Activated CD8-positive, alpha-beta T cell treated with anti-CD3 and anti-CD28 coated beads, Interleukin-2, amount 10 ng/mL, durations not matched to agents 7 days and 5 days (primary cell): ENCODE results near the gene NKD2. TPM values are rescaled to one million over a fixed set of nuclear protein-coding genes. Genes with fewer than 3 reads are reported as not detected.

Experiments
- ATAC-seq: fragments of 150-1000 bp; cut with Tn5 transposase; one replicate; pipeline ENCODE4 v1.10.0; 2021; ENCODE audit warnings: moderate library complexity
- CTCF ChIA-PET: fragments of 350-600 bp; sonication (Branson Sonifier 250); formaldehyde crosslinking; loops from one replicate; lab custom pipeline; 2021; ENCODE audit warnings: antibody characterized with exemption; lab: Charles Lee
- POLR2A ChIA-PET: fragments of 350-600 bp; sonication (Branson Sonifier 250); formaldehyde crosslinking; loops from one replicate; lab custom pipeline; 2021; ENCODE audit warnings: antibody characterized with exemption; lab: Charles Lee
- DNase-seq: peaks from one replicate; pipeline ENCODE4 v3.0.0-alpha.2; 2020
- H3K27ac Mint-ChIP-seq: one replicate; pipeline ENCODE4 v1.8.0; 2021; ENCODE audit warnings: mild to moderate bottlenecking, mixed read lengths
- H3K27me3 Mint-ChIP-seq: one replicate; pipeline ENCODE4 v1.8.0; 2021; ENCODE audit warnings: low read depth, mixed read lengths
- H3K36me3 Mint-ChIP-seq: one replicate; pipeline ENCODE4 v1.8.0; 2021; ENCODE audit warnings: low read depth, mixed read lengths
- H3K4me1 Mint-ChIP-seq: one replicate; pipeline ENCODE4 v1.8.0; 2021; ENCODE audit warnings: low read depth, mixed read lengths
- H3K4me3 Mint-ChIP-seq: one replicate; pipeline ENCODE4 v1.8.0; 2021; ENCODE audit warnings: mild to moderate bottlenecking, mixed read lengths
- H3K9me3 Mint-ChIP-seq: one replicate; pipeline ENCODE4 v1.8.0; 2022; ENCODE audit warnings: mixed read lengths; ENCODE audit not compliant: insufficient read depth
- total RNA-seq, 2 experiments: library from RNA; stranded (reverse); gene quantifications; one replicate each; pipeline ENCODE4 v1.2.3, GENCODE V29; 2021

The NKD2 gene
- total RNA-seq, 2 experiments from 2014 or later, result 1.3 to 3.2 TPM

DNA sequence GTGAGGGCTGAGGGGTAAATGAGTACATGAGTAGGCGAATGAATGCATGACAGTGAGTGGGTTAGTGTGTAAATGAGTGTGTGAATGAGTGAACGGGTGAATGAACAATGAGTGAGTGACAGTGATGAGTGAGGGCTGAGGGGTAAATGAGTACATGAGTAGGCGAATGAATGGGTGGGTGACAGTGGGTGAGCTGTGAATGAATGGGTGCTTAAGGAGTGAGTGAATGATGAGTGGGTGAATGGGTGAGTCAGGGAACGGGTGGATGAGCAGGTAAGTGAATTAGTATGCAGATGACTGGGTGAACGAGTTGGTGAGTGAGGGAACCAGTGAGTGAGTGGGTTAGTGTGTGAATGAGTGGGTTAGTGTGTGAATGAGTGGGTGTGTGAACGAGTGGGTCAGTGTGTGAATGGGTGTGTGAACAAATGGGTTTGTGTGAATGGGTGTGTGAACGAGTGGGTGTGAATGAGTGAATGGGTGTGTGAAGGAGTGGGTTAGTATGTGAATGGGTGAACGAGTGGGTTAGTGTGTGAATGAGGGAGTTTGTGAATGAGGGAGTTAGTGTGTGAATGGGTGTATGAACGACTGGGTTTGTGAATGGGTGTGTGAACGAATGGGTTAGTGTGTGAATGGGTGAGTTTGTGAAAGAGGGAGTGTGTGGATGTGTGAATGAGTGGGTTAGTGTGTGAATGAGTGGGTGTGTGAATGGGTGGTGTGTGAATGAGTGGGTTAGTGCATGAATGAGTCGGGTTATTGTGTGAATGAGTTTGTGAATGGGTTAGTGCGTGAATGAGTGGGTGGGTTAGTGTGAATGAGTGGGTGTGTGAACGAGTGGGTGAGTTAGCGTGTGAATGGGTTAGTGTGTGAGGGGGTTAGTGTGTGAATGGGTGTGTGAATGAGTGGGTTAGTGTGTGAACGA is 32.9 kb downstream of the NKD2 start:
- H3K27me3 Mint-ChIP-seq, result no peaks in the 10 kb centered on the region
- no peaks in the 10 kb centered on the region for H3K4me1 Mint-ChIP-seq
- H3K9me3 Mint-ChIP-seq, result peaks cover 6% of the 10 kb centered on the region
- no peaks in the 10 kb centered on the region for H3K36me3 Mint-ChIP-seq
- no peak for ATAC-seq
- ChIA-PET CTCF (no interaction called here), POLR2A (no interaction called here)
- no peak overlapping the region for H3K27ac Mint-ChIP-seq
- no peak for DNase-seq
- no peak overlapping the region for H3K4me3 Mint-ChIP-seq

DNA sequence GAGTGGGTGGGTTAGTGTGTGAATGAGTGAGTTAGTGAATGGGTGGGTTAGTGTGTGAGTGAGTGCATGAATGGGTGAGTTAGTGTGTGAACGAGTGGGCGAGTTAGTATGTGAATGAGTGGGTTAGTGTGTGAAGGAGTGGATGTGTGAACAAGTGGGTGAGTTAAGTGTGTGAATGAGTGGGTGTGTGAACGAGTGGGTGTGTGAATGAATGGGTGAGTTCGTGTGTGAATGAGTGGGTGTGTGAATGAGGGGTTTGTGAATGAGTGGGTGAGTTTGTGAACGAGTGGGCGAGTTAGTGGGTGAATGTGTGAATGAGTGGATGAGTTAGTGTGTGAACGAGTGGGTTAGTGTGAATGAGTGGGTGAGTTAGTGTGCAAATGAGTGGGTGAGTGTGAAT is 34.0 kb downstream of the NKD2 start:
- no peak overlapping the region for H3K4me3 Mint-ChIP-seq
- POLR2A ChIA-PET, result no interaction called here
- no peak overlapping the region for H3K27ac Mint-ChIP-seq
- no peaks in the 10 kb centered on the region for H3K4me1 Mint-ChIP-seq
- H3K27me3 Mint-ChIP-seq, result no peaks in the 10 kb centered on the region
- no peak for ATAC-seq
- no peaks in the 10 kb centered on the region for H3K36me3 Mint-ChIP-seq
- CTCF ChIA-PET, result no interaction called here
- DNase-seq, result no peak
- H3K9me3 Mint-ChIP-seq, result peaks cover 6% of the 10 kb centered on the region

- ChIA-PET CTCF (no interaction called here), POLR2A (no interaction called here)
- no peak overlapping the region for H3K4me3 Mint-ChIP-seq
These were observed 34.7 kb downstream of the NKD2 start for GRCh38 chr5:1043327-1043726.

GRCh38 chr5:1044117-1044516 is 35.5 kb downstream of the NKD2 start:
- no peak for ATAC-seq
- ChIA-PET CTCF (no interaction called here), POLR2A (no interaction called here)
- H3K36me3 Mint-ChIP-seq, result no peaks in the 10 kb centered on the region
- DNase-seq, result no peak
- H3K27me3 Mint-ChIP-seq, result no peaks in the 10 kb centered on the region
- H3K27ac Mint-ChIP-seq, result no peak overlapping the region
- no peak overlapping the region for H3K4me3 Mint-ChIP-seq
- peaks cover 6% of the 10 kb centered on the region for H3K9me3 Mint-ChIP-seq
- H3K4me1 Mint-ChIP-seq, result no peaks in the 10 kb centered on the region

More at GRCh38 chr5:1043327-1043726, 34.7 kb downstream of the NKD2 start:
- Mint-ChIP-seq H3K27me3 (no peaks in the 10 kb centered on the region), H3K36me3 (no peaks in the 10 kb centered on the region), H3K4me1 (no peaks in the 10 kb centered on the region), H3K27ac (no peak overlapping the region), H3K9me3 (peaks cover 6% of the 10 kb centered on the region)
- DNase-seq (no peak), ATAC-seq (no peak)

DNA sequence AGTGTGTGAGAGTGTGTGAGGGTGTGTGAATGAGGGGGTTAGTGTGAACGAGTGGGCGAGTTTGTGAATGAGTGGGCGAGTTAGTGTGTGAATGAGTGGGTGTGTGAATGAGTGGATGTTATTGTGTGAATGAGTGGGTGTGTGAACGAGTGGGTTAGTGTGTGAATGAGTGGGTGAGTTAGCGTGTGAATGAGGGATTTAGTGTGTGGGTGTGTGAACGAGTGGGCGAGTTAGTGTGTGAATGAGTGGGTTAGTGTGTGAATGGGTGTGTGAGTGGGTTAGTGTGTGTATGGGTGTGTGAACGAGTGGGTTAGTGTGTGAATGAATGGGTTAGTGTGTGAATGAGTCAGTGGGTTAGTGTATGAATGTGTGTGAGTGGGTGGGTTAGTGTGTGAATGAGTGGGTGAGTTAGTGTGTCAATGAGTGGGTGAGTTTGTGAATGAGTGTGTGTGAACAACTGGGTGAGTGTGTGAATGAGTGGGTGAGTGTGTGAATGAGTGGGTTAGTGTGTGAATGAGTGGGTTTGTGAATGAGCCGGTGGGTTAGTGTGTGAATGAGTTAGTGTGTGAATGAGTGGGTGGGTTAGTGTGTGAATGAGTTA is 37.5 kb downstream of the NKD2 start:
- H3K9me3 Mint-ChIP-seq, result peaks cover 6% of the 10 kb centered on the region
- ATAC-seq (no peak), DNase-seq (no peak)
- H3K4me1 Mint-ChIP-seq, result no peaks in the 10 kb centered on the region
- H3K36me3 Mint-ChIP-seq, result peaks cover 6% of the 10 kb centered on the region
- no peak overlapping the region for H3K27ac Mint-ChIP-seq
- CTCF ChIA-PET, result no interaction called here
- H3K27me3 Mint-ChIP-seq, result no peaks in the 10 kb centered on the region
- POLR2A ChIA-PET, result no interaction called here
- no peak overlapping the region for H3K4me3 Mint-ChIP-seq

GRCh38 chr5:1047332-1047965 is 38.8 kb downstream of the NKD2 start:
- POLR2A ChIA-PET, result no interaction called here
- Mint-ChIP-seq H3K27me3 (no peaks in the 10 kb centered on the region), H3K27ac (no peak overlapping the region), H3K9me3 (peaks cover 6% of the 10 kb centered on the region), H3K4me3 (no peak overlapping the region), H3K36me3 (peaks cover 15% of the 10 kb centered on the region), H3K4me1 (no peaks in the 10 kb centered on the region)
- DNase-seq (no peak), ATAC-seq (no peak)
- CTCF ChIA-PET, result no interaction called here

DNA sequence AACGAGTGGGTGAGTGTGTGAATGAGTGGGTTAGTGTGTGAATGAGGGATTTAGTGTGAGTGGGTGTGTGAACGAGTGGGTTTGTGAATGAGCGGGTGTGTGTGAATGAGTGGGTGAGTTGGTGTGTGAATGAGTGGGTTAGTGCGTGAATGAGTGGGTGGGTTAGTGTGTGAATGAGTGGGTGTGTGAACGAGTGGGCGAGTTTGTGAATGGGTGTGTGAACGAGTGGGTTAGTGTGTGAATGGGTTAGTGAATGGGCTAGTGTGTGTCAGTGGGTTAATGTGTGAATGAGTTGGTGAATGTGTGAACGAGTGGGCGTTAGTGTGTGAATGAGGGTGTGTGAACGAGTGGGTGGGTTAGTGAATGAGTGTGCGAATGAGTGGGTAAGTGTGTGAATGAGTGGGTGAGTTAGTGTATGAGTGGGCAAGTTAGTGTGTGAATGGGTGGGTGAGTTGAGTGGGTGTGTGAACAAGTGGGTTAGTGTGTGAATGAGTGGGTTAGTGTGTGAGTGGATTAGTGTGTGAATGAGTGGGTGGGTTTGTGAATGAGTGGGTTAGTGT is 39.6 kb downstream of the NKD2 start:
- POLR2A ChIA-PET, result no interaction called here
- H3K36me3 Mint-ChIP-seq, result peaks cover 15% of the 10 kb centered on the region
- CTCF ChIA-PET, result no interaction called here
- H3K27ac Mint-ChIP-seq, result no peak overlapping the region
- no peak overlapping the region for H3K4me3 Mint-ChIP-seq
- DNase-seq, result no peak
- no peaks in the 10 kb centered on the region for H3K4me1 Mint-ChIP-seq
- ATAC-seq, result no peak
- H3K27me3 Mint-ChIP-seq, result no peaks in the 10 kb centered on the region
- H3K9me3 Mint-ChIP-seq, result peaks cover 6% of the 10 kb centered on the region

GRCh38 chr5:1048861-1049838 is 40.5 kb downstream of the NKD2 start:
- POLR2A ChIA-PET, result no interaction called here
- CTCF ChIA-PET, result no interaction called here
- no peaks in the 10 kb centered on the region for H3K27me3 Mint-ChIP-seq
- H3K36me3 Mint-ChIP-seq, result peaks cover 16% of the 10 kb centered on the region
- DNase-seq (no peak), ATAC-seq (no peak)
- H3K4me3 Mint-ChIP-seq, result no peak overlapping the region
- peaks cover 6% of the 10 kb centered on the region for H3K9me3 Mint-ChIP-seq
- no peaks in the 10 kb centered on the region for H3K4me1 Mint-ChIP-seq
- H3K27ac Mint-ChIP-seq, result no peak overlapping the region

- Mint-ChIP-seq H3K36me3 (peaks cover 23% of the 10 kb centered on the region), H3K4me1 (no peaks in the 10 kb centered on the region), H3K27ac (peak overlapping the region; percentile 21), H3K4me3 (no peak overlapping the region), H3K27me3 (no peaks in the 10 kb centered on the region), H3K9me3 (peaks cover 6% of the 10 kb centered on the region)
- DNase-seq (no peak), ATAC-seq (peak; percentile 24)
- ChIA-PET POLR2A (no interaction called here), CTCF (no interaction called here)
These were observed 42.1 kb downstream of the NKD2 start for GRCh38 chr5:1050423-1051365.

GRCh38 chr5:1051366-1051720 is 42.7 kb downstream of the NKD2 start:
- DNase-seq (no peak), ATAC-seq (no peak)
- no peak overlapping the region for H3K27ac Mint-ChIP-seq
- H3K4me3 Mint-ChIP-seq, result no peak overlapping the region
- H3K27me3 Mint-ChIP-seq, result no peaks in the 10 kb centered on the region
- no peaks in the 10 kb centered on the region for H3K4me1 Mint-ChIP-seq
- H3K9me3 Mint-ChIP-seq, result peaks cover under 1% of the 10 kb centered on the region
- peaks cover 27% of the 10 kb centered on the region for H3K36me3 Mint-ChIP-seq
- ChIA-PET POLR2A (no interaction called here), CTCF (no interaction called here)
